Measurements from ENCODE around the gene TMEM143. TPM values are rescaled to one million over a fixed set of nuclear protein-coding genes. Genes with fewer than 3 reads are reported as not detected.

The TMEM143 gene
- total and polyA plus RNA-seq, 10 of the 15 experiments (the other 5 are each of a cell fraction or from before 2014, with no cell fraction given): 1.5 to 19.5 (median 10.1) TPM

DNA sequence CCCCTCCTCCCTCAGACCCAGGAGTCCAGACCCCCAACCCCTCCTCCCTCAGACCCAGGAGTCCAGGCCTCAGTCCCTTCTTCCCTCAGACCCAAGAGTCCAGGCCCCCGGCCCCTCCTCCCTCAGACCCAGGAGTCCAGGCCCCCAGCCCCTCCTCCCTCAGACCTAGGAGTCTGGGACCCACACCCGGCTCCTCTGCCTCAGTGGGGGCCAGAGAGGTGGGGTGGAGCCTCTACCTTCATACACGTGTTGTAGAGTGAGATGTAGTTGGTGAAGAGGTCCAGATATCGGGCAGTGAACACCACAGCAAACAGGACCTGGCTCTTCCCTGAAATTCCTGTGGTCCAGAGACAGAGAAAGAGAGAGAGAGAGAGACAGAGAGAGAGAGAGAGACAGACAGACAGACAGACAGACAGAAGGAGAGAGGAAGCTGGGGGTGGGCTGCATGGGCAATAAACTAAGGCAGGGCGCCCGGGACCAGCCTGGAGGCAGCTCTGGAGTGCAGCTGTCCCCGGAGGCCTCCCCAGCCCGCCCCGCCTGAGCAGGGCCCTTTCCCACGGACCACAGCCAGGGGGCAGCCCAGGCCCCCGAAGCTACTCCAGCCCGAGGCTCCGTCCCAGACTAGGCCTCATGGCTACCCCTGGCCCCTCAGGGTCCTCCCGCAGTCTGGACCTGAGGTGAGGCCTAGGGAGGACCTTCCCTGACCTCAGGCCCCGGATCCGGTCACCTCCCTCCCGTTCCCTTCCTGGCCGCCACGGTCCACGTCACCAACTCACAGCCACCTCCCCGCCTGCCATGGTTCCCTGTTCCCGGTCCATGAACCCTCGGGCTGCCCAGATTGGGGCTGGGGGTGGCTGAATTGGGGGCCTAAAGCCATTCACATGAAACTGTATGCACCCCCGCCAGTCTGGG lies 26.7 kb upstream of the TMEM143 start (continued):
- TF ChIP-seq RAD21 (IDR thresholded peaks at IDR 0.05; ENCODE audit: insufficient read depth, low read depth, low read length): 0 out of 2 replicates have a peak, but pooled peaks have one; percentile 16
- no peak for TF ChIP-seq EP300 (IDR thresholded peaks at IDR 0.05; ENCODE audit: borderline replicate concordance in 1 of 2, control insufficient read depth in 1 of 2, low read depth in 2 of 2, low read length in 2 of 2)
- no peak for TF ChIP-seq SUPT20H (IDR thresholded peaks at IDR 0.05; ENCODE audit: borderline replicate concordance, control insufficient read depth, low read depth, low read length)
- TF ChIP-seq TBL1XR1 (IDR thresholded peaks at IDR 0.05; ENCODE audit: low read depth, low read length): no peak
- no peak for TF ChIP-seq ZSCAN29 (IDR thresholded peaks at IDR 0.05)
- peak; percentile 69; the same call in 1 of the 2 replicates for TF ChIP-seq TAF1 (IDR thresholded peaks at IDR 0.05; ENCODE audit: borderline replicate concordance, low read depth, low read length)
- no peak for TF ChIP-seq SP1 (IDR thresholded peaks at IDR 0.05; ENCODE audit: low read depth, low read length)
- peak; percentile 84 for TF ChIP-seq YY1 (IDR thresholded peaks at IDR 0.05; ENCODE audit: low read depth, low read length)
- no peak for TF ChIP-seq PAX8 (IDR thresholded peaks at IDR 0.05)
- TF ChIP-seq, protein P1, sequence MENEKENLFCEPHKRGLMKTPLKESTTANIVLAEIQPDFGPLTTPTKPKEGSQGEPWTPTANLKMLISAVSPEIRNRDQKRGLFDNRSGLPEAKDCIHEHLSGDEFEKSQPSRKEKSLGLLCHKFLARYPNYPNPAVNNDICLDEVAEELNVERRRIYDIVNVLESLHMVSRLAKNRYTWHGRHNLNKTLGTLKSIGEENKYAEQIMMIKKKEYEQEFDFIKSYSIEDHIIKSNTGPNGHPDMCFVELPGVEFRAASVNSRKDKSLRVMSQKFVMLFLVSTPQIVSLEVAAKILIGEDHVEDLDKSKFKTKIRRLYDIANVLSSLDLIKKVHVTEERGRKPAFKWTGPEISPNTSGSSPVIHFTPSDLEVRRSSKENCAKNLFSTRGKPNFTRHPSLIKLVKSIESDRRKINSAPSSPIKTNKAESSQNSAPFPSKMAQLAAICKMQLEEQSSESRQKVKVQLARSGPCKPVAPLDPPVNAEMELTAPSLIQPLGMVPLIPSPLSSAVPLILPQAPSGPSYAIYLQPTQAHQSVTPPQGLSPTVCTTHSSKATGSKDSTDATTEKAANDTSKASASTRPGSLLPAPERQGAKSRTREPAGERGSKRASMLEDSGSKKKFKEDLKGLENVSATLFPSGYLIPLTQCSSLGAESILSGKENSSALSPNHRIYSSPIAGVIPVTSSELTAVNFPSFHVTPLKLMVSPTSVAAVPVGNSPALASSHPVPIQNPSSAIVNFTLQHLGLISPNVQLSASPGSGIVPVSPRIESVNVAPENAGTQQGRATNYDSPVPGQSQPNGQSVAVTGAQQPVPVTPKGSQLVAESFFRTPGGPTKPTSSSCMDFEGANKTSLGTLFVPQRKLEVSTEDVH (IDR thresholded peaks at IDR 0.05; ENCODE audit: low read depth, partially characterized antibody): no peak
- peak; percentile 58; the same call in 1 of the 2 replicates for TF ChIP-seq IKZF1 (conservative IDR thresholded peaks at IDR 0.05)
- 0 out of 2 replicates have a peak, but pooled peaks have one; percentile 17 for TF ChIP-seq ZNF24 (IDR thresholded peaks at IDR 0.05)
- TF ChIP-seq, protein P2, sequence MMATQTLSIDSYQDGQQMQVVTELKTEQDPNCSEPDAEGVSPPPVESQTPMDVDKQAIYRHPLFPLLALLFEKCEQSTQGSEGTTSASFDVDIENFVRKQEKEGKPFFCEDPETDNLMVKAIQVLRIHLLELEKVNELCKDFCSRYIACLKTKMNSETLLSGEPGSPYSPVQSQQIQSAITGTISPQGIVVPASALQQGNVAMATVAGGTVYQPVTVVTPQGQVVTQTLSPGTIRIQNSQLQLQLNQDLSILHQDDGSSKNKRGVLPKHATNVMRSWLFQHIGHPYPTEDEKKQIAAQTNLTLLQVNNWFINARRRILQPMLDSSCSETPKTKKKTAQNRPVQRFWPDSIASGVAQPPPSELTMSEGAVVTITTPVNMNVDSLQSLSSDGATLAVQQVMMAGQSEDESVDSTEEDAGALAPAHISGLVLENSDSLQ (IDR thresholded peaks at IDR 0.05): no peak
- no peak for TF ChIP-seq NR2C2 (IDR thresholded peaks at IDR 0.05; ENCODE audit: borderline replicate concordance, control insufficient read depth, insufficient read length, low read depth)
- TF ChIP-seq, protein P3, sequence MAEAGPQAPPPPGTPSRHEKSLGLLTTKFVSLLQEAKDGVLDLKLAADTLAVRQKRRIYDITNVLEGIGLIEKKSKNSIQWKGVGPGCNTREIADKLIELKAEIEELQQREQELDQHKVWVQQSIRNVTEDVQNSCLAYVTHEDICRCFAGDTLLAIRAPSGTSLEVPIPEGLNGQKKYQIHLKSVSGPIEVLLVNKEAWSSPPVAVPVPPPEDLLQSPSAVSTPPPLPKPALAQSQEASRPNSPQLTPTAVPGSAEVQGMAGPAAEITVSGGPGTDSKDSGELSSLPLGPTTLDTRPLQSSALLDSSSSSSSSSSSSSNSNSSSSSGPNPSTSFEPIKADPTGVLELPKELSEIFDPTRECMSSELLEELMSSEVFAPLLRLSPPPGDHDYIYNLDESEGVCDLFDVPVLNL (IDR thresholded peaks at IDR 0.05; ENCODE audit: low read depth, low read length): no peak
- TF ChIP-seq CBX5 (IDR thresholded peaks at IDR 0.05; ENCODE audit: low read depth): no peak
- TF ChIP-seq, protein P4, sequence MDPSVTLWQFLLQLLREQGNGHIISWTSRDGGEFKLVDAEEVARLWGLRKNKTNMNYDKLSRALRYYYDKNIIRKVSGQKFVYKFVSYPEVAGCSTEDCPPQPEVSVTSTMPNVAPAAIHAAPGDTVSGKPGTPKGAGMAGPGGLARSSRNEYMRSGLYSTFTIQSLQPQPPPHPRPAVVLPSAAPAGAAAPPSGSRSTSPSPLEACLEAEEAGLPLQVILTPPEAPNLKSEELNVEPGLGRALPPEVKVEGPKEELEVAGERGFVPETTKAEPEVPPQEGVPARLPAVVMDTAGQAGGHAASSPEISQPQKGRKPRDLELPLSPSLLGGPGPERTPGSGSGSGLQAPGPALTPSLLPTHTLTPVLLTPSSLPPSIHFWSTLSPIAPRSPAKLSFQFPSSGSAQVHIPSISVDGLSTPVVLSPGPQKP (IDR thresholded peaks at IDR 0.05; ENCODE audit: low read depth, low read length): no peak
- no peak for TF ChIP-seq RCOR1 (conservative IDR thresholded peaks at IDR 0.05; ENCODE audit: low read depth, low read length)
- TF ChIP-seq IKZF2 (IDR thresholded peaks at IDR 0.05): 0 out of 4 replicates have a peak, but pooled peaks of 1 of the 2 experiments have one; percentile 21
- peak; percentile 35; the same call in 1 of the 2 replicates for TF ChIP-seq DPF2 (IDR thresholded peaks at IDR 0.05)
- TF ChIP-seq GABPA (IDR thresholded peaks at IDR 0.05; ENCODE audit: low read depth): no peak

Measured in GM12878 (cell line).